HFF-Myc (cell line): ENCODE results near the gene FAM53B.

Source experiments
- DNase-seq: peaks from one replicate; pipeline ENCODE4 v3.0.0-alpha.2; 2011; ENCODE audit warnings: low read depth; ENCODE audit errors: extremely low read depth
- H3K4me3 ChIP-seq: replicated peaks from 2 replicates; pipeline ENCODE4 v1.5.1; 2011; ENCODE audit warnings: low read depth, mild to moderate bottlenecking, control low read depth, low read length
- TF ChIP-seq, protein P1 (sequence below): IDR thresholded peaks from 2 replicates; pipeline ENCODE4 v1.5.1; 2012; ENCODE audit warnings: mild to moderate bottlenecking, low read depth, low read length, control low read depth; ENCODE audit errors: missing control alignments

FAM53B gene

DNA sequence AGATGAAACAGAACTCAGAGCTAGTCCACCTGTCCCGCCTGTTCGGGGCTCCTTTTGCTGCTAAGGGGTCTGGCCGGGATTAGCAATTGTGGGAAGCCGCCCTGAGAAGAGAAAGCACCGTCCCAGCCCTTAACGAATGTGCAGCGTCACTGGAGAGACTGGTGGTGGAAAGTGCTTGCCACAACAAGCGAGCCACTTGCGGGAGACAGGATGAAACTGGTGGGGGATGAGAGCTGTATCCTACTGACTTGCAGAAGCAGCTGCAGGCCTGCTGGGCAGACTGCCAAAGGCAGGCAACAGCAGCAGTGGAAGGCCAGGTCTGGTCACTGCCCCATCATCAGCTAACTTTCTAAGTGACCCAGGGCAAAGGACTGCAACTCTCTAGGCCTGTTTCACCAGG lies 95.4 kb downstream of the FAM53B start:
- TF ChIP-seq, protein P1, sequence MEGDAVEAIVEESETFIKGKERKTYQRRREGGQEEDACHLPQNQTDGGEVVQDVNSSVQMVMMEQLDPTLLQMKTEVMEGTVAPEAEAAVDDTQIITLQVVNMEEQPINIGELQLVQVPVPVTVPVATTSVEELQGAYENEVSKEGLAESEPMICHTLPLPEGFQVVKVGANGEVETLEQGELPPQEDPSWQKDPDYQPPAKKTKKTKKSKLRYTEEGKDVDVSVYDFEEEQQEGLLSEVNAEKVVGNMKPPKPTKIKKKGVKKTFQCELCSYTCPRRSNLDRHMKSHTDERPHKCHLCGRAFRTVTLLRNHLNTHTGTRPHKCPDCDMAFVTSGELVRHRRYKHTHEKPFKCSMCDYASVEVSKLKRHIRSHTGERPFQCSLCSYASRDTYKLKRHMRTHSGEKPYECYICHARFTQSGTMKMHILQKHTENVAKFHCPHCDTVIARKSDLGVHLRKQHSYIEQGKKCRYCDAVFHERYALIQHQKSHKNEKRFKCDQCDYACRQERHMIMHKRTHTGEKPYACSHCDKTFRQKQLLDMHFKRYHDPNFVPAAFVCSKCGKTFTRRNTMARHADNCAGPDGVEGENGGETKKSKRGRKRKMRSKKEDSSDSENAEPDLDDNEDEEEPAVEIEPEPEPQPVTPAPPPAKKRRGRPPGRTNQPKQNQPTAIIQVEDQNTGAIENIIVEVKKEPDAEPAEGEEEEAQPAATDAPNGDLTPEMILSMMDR, result no peak
- DNase-seq, result peak; percentile 57
- no peak overlapping the region for H3K4me3 ChIP-seq

DNA sequence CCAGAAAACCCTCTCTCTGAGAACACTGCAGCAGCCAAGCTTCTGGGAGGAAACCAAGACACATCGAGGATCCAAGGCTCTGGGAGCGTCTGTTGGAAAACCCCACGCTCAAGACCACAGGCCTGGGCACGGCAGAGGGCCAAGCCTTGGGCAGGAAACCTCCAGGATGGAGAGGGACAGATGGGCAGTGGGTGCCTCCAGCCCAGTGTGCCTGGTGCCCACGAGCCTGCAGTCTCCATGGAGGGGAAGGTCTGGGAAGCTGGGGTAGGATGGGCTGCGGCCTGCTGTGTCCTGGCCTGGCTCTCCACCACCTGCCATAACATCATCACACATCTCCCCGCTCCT lies 96.1 kb downstream of the FAM53B start:
- no peak for DNase-seq
- H3K4me3 ChIP-seq, result no peak overlapping the region

DNA sequence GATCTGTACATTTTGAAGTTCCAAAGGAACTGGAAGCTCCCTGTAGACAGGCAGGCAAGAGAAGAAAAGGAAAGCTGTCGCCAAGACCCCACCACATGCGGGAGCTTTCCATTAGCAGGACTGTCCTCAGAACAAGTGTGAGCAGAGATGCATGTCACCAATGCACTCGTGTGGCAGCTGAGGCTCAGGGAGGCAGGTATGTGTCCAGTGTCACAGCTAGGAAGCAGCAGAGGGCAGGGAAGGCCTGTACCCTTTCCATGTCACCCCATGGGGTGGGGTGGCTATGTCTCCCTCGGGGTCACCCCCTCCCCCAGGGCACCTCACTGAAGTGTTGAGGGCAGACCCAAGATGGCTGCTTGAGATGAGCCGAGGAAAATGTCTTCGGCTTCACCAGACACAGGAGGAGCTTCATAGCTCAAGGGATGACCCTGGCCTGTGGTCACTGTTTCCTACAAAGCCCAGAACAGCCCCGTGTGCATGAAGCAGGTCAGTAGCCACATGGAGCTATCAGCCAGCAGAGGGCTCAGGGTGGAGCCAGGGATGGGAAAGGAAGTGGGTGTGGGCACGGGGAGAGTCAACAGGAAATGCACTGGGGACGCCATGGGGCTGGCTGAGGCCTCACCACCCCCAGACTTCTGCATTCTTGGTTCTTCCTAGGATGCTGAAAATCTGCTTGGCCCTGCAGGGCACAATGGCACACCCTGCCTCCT lies 96.6 kb downstream of the FAM53B start:
- no peak overlapping the region for H3K4me3 ChIP-seq
- peak; percentile 39 for DNase-seq
- TF ChIP-seq, protein P1, result peak; percentile 20

More for the DNA sequence above, 96.1 kb downstream of the FAM53B start:
- TF ChIP-seq, protein P1, result no peak

DNA sequence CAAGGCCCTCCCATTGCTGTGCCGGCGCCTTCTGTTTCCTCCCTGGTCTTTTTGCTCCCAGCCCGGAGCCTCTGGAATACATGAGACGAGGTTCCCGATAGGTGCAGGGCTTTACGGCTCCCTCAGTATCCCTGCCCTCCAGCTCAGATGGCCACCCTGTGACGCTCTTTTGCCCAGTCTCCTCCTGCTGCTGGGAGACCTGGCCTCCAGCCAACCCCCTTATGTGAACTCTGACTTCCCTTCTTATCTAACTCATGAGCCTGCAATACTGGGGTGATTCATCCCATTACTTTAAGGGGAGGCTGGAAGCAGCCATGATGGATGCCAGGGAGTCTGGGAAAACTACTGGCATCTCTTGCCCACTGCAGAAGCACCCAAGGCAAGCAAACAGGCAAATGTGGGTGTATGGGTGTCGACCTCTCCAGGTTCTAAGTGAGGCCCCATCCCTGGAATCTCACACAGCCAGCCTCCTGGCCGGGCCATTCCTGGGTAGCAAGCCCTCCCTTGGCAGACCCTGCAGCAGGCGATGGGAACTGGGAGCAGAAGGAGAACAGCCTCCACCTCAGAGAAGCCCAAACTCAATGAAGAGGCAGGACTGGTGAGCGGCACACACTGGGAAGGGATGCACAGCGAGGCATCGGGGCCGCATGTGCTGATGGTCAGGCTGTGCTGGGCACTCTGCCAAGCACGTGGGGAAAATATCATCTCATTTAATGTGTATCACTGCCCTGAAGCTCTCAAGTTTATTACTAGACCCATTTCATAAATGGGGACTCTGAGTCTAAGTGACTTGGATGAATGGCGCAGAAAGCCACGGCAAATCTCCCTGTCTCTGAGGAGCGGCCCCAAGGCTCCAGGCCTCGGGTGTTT lies 97.5 kb downstream of the FAM53B start:
- TF ChIP-seq, protein P1, result no peak
- DNase-seq, result peak; percentile 17
- no peak overlapping the region for H3K4me3 ChIP-seq

DNA sequence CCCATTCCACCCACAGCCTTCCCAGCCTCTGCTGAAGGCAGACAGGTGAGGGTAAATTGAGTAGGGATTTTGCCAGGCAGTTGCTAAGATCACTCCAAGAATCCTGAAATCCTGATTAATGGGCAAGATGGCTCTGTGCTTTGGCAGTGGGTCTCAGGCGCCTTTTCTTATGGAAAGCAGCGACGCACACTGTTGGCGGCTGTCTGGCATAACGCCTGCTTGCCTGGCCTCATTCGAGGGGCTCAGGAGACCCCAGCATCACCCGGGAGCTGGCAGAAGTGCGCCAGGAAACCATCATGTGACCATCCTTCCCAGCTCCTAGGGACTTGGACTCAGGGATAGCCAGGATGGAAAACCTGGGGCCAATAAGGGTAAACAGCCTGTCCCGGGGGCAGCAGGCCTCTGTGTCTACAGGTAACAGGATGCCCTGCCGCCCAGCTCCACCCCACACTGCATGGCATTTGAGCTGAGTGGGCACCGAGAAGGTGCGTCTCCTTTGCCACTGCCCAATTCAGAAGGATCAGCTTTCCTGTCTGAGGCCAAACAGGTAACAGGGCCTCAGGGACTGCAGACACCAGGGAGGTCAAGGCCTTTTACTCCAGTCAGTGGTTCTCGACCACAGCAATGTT lies 98.6 kb downstream of the FAM53B start:
- TF ChIP-seq, protein P1, result no peak
- no peak overlapping the region for H3K4me3 ChIP-seq
- no peak for DNase-seq

DNA sequence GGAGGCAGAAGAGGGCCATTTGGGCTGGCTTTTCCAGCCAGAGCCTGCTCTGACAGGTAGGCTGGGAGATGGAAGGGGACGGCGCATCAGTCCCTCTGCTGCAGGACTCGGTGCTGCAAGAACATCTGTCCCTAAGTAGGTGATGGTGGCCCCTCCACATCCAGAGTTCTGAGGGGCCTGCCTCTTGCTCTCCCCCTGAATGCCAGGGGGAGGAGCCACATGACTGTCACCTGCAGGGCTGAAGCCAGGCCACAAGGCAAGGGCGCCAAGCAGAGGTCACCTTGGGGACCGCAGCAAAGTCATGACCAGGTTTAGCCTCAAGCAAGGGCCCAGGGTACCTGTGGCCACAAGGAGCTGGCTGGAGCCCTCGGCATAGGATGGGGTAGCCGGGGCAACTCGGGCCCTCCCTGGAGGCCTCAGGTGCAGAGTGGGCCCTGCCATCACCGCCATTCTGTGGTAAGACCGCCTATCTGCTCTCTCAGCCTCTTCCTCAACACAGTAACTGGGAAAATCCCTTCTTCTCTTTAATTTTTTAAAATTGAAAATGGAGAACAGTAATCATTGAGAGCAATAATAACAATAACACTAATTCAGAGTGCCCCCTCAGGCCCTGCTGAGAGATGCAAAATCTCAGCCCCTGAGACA lies 99.3 kb downstream of the FAM53B start:
- TF ChIP-seq, protein P1, result no peak
- DNase-seq, result no peak
- H3K4me3 ChIP-seq, result no peak overlapping the region
